HG03103 (cell line): ENCODE results near the gene POLR2H.
"Not testable (repeated sequence)": the region's sequence is repeated elsewhere in the genome, so short reads cannot be mapped to it uniquely, and the experiment has no call there.

ENCODE experiments used
- ATAC-seq: cut with Tn5 transposase; IDR thresholded peaks from one replicate; pipeline ENCODE4 v1.9.1; 2021; ENCODE audit warnings: low read depth; ENCODE audit not compliant: unreplicated experiment

The POLR2H gene

DNA sequence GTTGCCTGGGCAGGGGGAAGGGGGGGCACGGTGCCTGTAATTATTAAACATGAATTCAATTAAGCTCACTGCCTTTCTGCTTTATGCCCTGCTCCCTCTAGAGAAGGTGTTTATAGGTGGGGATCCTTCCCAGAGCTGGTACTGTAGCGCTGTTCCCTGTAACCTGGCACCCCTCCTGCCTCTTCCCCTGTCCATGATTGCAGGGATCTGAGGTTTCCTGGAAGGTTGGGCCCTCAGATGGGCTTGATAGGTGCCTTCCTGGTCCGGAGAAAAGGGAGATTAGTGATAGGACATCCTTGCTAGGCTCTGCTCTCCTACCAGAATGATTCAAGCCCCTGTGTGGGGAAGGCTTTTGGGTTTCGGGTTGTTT is 26.2 kb upstream of the POLR2H start:
- no peak for ATAC-seq

DNA sequence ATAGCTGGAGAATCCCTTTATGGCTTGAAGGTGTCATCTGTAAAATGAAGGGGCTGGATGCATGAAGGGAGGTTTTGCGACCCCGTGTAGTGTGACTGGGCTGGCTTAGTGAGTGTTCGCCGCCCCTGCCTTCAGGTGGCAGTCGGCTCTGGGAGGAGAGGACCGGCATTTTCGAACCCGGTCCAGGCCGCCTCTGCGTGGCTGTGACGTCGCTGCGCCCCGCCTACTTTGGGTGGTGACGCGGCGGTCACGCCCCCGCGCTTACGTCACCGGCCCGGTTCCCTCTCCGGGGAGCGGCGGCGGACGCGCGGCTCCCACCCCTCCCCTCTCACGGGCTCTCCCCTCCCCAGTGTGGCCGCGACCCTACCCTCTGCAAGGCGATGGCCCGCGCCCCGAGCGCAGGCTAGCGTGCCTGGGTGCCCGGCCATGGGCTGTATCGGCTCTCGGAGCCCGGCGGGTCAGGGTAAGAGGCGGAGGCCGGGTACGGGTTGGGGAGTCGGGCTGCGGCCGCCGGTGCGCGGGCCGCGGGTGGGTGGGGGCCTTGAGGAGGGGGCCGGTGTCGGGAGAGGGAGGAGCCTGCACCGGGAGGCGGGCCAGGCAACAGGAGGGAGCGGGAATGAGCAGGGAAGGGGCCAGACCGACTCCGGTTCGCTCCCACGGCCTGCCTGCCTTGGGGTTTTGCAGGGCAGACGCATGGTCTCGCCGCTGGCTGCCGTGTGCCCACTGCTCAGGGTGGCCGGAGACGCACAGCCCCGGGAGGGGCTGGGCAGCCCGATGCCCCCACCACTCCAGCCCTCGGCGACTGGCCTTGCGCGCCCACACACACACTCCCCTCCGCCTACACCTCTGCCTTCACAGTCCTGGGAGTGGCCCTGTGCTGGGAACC is 25.6 kb upstream of the POLR2H start:
- peak; percentile 66 for ATAC-seq

DNA sequence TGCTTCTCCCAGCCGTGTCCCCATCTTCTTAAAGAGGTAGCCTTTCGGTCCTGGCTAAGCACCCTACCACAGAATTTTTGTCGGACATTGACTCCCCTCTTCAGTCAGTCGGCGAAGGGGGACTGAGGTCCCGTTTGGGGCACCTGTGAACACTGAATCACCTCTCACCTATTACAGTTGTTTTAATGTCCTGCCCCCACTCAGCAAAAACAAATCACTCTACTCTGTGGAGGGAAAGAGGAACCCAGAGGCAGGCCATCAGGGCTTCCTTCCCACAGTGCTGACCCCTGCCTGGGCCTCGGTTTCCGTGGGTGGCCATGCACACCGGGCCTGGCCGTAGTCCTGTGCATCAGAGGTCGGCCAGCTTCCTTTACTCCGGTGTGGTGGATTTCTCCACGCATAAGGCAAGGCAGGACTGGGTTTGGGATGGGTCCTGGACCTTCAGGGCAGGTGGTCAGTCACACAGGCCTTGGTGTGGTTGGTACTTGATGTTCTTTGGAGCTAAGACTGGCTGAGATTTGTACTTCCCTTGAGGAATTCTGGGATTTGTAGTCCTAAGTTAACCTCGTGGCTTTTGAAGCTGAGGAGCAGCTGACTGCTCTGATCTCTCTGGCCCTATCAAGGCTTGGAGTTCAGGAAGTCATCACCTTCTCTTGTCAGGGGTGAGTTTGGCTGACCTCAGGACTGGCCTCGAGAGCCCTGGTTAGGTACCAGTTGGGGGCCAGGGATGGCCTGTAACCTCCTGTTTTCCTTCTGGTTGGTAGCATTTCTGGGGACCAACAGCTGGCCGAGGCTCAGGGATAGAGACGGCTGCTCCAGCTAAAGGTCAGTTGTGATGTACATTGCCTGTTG is 24.7 kb upstream of the POLR2H start:
- no peak for ATAC-seq

DNA sequence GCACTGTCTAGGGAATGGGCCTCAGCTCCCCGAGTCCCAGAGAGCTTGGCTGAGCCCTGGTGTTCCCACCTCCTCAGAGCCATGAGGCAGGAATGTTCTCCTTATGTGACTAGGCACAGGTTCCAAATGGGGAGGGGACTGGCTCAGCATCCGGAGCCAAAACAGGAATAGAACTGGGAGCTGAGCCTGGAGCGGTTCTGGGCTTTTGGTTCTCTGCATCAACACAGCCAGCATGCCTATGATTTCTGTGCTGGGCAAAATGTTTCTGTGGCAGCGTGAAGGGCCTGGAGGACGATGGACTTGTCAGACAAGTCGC is 24.2 kb upstream of the POLR2H start, which contains the start of gene FAM131A:
Gene FAM131A, plus strand, starts transcription at position 202 of the 316 bp plus-strand sequence. Its CDS starts 31 bp downstream, at position 233.
- ATAC-seq: no peak

DNA sequence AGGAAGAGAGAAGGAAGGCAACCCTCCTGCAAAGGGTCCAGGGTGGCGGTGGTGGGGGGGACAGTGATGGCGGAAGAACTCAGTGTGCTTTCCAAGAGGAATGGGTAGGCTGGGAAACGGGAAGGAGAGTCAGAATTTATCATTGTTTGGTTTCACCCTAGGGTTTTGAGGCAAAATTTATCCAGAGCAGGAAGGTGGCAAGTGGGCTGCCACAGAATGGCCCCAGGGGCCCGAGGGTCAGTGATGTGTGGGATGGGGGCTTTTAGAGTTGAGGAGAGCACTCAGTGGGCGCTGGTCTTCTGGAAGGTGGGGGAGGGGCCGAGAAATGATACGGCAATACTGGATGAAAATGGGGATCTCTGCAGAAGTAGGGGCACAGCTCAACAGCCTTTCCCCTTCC is 23.5 kb upstream of the POLR2H start:
- ATAC-seq: no peak

DNA sequence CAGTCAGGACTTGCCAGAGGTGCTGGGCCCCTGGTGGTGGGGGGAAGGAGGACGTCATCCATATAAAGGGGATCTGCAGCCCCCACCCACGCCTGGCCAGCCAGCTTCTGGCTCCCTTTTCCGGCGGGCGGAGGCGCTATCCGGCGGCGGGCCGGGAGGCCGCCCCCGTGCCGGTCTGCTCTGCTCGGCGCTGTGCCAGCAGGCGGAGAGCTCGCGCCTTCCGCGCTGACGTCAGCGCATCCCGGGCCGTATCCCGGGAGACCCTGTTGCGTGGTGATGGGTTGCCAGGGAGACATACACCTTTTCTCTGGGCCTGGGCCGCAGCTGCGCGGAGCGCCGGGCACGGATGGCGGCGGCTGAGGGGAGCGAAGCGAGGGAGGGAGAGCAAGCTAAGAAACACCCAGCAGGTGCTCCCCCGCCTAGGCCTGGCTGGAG is 23.0 kb upstream of the POLR2H start:
- ATAC-seq: no peak

DNA sequence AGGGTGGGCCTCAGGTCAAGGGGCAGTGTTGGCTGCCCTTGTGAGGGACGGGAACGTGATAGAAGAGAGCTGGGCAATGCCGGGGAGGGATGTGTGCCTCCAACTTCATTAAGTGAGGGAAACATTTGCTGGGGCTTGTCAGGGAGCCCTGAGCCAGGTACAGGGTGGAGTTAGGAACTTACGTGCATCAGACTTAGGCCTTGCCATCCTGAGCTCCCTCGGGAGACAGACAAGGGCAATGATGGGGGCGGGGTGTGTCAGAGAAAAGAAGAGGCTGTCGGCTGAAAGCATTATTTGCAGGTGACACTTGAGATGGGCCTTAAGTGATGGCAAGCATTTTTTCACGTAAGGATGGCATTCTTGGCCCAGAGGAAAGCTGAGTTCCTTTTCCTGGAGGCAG is 22.5 kb upstream of the POLR2H start:
- no peak for ATAC-seq

DNA sequence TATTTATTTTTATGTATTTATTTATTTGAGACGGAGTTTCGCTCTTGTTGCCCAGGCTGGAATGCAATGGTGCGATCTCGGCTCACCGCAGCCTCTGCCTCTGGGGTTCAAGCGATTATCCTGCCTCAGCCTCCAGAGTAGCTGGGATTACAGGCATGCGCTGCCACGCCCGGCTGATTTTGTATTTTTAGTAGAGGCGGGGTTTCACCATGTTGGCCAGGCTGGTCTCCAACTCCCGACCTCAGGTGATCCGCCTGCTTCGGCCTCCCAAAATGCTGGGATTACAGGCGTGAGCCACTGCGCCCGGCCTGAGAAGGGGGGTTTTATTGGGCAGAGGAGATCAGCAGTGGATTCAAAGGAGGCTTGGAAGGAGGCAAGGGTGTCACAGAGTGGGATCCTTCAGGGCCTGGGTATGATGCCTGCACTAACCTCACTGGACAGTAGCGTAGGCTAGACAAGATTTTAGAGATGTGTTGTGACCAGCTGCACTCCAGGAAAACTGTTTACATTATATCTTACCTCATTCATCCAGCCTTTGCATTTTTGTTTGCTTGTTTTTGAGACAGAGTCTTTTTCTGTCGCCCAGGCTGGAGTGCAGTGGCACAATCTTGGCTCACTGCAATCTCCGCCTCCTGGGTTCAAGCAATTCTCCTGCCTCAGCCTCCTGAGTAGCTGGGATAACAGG is 21.9 kb upstream of the POLR2H start:
- not testable (repeated sequence) for ATAC-seq

DNA sequence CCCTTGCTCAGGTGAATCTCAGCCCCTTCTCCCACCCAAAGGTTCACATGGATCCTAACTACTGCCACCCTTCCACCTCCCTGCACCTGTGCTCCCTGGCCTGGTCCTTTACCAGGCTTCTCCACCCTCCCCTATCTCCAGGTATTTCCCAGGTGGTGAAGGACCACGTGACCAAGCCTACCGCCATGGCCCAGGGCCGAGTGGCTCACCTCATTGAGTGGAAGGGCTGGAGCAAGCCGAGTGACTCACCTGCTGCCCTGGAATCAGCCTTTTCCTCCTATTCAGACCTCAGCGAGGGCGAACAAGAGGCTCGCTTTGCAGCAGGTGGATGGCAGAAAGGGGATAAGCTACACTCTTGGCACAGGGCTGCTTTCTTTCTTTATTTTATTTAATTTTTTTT is 19.6 kb upstream of the POLR2H start:
- no peak for ATAC-seq

DNA sequence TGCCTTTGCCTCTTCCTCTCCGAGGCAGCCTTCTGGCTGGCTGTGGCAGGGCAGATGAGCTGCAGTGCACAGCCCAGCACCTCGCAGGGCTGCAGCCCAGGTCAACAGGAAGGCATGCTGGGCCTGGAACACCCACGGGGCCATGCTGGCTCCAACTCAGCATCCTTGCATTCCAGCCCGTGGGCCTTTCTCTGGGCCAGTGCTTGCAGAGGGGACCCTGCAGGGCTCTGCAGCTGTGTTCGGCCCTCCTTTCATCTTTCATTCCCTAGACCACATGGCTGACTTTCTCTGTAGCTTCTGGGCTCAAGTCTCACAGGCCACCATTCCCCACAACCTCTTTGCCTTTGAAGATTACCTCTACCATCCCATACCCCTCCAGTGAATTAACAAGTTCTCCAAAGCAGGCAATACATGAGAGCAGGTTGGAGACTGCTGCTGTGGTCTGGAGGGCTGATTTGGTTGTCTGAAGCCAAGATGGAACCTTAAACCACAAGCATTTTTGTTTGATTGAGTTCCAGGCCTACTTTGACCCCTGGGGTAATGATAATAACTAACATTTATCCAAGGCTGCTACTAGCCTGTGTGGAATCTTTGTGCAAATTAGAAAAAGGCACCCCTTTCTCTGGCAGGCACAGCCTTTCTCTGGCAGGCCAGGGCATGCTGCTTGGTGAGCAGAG is 18.2 kb upstream of the POLR2H start:
- no peak for ATAC-seq

DNA sequence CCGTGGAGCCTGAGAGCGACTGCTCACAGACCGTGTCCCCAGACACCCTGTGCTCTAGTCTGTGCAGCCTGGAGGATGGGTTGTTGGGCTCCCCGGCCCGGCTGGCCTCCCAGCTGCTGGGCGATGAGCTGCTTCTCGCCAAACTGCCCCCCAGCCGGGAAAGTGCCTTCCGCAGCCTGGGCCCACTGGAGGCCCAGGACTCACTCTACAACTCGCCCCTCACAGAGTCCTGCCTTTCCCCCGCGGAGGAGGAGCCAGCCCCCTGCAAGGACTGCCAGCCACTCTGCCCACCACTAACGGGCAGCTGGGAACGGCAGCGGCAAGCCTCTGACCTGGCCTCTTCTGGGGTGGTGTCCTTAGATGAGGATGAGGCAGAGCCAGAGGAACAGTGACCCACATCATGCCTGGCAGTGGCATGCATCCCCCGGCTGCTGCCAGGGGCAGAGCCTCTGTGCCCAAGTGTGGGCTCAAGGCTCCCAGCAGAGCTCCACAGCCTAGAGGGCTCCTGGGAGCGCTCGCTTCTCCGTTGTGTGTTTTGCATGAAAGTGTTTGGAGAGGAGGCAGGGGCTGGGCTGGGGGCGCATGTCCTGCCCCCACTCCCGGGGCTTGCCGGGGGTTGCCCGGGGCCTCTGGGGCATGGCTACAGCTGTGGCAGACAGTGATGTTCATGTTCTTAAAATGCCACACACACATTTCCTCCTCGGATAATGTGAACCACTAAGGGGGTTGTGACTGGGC is 16.8 kb upstream of the POLR2H start:
- no peak for ATAC-seq

DNA sequence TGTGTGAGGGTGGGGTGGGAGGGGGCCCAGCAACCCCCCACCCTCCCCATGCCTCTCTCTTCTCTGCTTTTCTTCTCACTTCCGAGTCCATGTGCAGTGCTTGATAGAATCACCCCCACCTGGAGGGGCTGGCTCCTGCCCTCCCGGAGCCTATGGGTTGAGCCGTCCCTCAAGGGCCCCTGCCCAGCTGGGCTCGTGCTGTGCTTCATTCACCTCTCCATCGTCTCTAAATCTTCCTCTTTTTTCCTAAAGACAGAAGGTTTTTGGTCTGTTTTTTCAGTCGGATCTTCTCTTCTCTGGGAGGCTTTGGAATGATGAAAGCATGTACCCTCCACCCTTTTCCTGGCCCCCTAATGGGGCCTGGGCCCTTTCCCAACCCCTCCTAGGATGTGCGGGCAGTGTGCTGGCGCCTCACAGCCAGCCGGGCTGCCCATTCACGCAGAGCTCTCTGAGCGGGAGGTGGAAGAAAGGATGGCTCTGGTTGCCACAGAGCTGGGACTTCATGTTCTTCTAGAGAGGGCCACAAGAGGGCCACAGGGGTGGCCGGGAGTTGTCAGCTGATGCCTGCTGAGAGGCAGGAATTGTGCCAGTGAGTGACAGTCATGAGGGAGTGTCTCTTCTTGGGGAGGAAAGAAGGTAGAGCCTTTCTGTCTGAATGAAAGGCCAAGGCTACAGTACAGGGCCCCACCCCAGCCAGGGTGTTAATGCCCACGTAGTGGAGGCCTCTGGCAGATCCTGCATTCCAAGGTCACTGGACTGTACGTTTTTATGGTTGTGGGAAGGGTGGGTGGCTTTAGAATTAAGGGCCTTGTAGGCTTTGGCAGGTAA is 16.0 kb upstream of the POLR2H start:
- no peak for ATAC-seq

DNA sequence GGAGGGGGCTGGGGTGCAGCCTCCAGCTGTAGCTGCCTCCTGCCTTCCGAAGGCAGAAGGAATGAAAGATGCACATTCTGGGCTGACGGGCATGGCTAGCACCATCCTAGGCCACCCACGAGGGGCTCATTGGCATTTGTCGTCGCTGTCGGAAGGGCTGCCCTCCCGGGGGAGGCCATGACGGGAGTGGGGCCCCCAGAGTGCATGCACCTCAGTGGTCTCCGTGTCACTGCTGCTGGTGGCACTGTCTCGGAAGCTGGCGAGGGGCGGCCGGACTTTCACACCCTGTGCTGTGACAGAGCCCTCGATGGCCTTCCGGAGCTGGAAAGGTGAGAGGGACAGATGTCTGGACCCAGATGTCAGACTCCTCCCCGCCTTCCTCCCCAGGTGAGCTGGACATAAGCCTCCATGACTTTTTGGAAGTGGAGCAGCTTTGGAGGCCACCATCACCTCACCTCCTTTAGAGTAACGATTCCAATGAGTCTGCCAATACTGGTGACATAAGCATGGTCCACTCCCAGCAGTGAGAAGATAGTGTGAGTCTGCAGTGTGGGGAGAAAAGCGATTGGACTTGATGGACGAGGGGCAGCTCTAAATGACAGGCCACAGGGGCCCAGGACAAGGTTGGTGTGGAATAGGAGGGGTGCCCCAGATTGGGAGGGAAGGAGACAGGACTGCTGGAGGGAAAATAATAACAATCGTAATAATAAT is 14.9 kb upstream of the POLR2H start:
- ATAC-seq: no peak

DNA sequence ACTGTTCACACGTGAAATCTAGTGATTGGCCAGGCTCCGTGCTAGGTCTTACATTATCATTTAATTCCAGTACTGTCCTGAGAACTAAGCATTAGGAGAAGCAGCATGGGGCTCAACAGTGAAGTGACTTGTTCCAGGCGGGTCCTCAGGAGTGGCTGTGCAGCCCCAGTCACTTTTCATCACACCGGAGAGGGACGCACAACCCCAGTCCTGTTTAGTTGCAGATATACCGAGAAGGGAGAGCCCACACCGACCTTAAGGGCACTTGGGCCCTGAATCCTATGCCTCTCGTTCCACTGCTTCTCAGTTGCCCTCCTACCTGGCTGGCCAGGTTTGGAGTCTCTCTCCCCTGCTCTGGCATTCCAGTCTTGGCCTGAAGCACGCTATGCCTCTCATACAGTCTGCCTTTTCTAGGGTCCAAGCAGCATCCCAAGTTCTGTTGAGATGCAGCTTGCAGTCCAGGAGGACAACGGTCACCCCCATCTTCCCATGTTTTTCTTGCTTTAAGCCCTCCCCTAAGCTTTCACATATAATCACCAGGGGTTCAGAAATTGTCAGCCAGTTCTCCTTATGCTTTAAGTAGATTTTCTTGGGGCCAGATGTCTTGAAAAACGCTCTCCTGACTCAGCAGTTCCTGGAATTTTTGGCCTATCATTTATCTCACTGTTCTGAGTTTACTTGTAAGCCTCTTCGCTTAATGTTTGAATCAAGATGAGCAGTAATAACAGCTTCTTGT is 14.0 kb upstream of the POLR2H start:
- ATAC-seq: no peak

DNA sequence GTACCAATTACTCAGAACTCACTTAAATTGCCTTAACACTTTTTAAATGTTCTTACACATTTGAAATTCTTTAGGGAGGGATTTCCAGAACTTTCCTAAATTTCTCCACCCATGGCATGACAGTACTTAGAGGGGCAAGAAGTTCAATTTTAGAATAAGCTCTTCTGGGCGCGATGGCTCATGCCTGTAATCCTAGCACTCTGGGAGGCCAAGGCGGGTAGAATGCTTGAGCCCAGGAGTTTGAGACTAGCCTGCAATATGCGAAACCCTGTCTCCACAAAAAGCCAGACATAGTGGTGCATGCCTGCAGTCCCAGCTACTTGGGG is 13.5 kb upstream of the POLR2H start:
- no peak for ATAC-seq

DNA sequence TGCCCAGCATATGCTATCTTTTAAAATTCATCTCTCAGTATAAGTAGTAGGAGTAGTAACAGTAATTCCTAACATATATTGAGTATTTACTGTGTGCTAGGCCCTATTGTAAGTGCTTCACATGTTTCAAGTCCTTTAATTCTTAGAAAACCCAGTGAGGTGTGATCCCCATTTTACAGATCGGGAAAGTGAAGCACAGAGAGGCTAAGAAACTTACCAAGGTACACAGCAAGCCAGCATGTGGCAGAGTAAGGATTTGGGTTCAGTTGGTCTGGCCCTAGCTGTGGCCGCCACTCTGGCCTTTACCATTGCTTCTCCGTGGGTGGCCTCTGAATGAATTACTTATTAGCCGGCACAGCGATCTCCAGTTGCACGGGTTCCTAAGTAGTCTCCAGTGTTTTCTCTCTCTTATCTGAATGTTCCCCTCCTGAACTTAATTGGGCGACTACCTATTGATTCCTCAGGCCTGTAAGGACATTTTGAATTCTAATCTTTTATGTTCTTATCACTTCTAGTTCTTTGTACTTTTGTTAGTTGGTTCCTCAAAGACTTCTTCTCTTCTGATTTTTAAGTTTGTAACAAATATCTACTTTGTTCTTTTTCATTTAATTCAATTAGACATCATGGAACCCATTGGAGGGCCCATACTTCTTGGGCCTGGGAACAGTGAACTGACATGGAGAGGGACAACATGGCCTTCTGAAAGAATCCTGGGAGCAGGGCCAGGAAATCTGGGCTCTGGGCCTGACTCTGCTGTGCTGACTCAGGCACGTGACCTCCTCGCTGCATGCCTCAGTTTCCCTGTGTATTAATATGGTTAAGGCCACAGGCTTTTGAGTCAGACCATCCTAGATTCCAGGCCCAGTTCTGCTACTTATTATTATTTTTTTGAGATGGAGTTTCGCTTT is 11.7 kb upstream of the POLR2H start:
- no peak for ATAC-seq

DNA sequence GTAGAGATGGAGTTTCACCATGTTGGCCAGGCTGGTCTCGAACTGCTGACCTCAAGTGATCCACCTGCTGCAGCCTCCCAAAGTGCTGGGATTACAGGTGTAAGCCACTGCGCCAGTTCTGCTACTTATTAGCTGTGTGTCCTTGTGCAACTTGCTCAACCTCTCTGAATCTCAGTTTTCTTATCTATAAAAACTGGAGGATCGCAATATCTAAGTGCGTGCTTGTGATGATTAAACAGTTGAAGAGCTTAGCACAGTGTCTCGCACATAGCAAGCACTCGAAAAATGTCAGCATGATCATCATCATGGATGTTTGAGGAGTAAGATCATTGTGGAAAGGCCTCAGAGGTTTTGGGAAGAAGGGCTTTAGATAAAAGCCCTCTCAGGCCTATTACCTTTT is 10.9 kb upstream of the POLR2H start:
- ATAC-seq: no peak
